ENCODE measurements around the gene EFNA5.

GRCh38 chr5:107602896-107603295 lies 67.8 kb downstream of the EFNA5 start:
- TF ChIP-seq REST (IDR thresholded peaks at IDR 0.05; ENCODE audit: unreplicated experiment) (no peak), CTCF (conservative IDR thresholded peaks at IDR 0.05; ENCODE audit: low read depth in 2 of 2) (no peak), POLR2AphosphoS5 (IDR thresholded peaks at IDR 0.05; ENCODE audit: low read depth) (no peak)
